IMR-90 (cell line): ENCODE measurements around the gene AZIN2. TPM values are rescaled to one million over a fixed set of nuclear protein-coding genes. Genes with fewer than 3 reads are reported as not detected.

ENCODE experiments used
- ATAC-seq: fragments of 200-7000 bp; cut with Tn5 transposase; 2 replicates; pipeline ENCODE4 v1.9.1; 2020; ENCODE audit warnings: low read depth, mild to moderate bottlenecking, moderate library complexity
- BruUV-seq: library from RNA; stranded (reverse); fragments of 400-500 nt; replicated peaks from 2 replicates; lab custom pipeline; 2021; lab: Mats Ljungman, UMichigan
- CTCF ChIA-PET: fragments of 300-600 bp; formaldehyde crosslinking; extraction: SDS; loops from one replicate; lab custom pipeline; 2021; ENCODE audit warnings: antibody characterized with exemption; lab: Yijun Ruan, JAX
- POLR2A ChIA-PET: fragments of 300-600 bp; sonication (Branson Sonifier 250); formaldehyde crosslinking; loops from one replicate; lab custom pipeline; 2022; ENCODE audit warnings: antibody characterized with exemption; ENCODE audit not compliant: unreplicated experiment; lab: Charles Lee
- DNase-seq: peaks from one replicate; pipeline ENCODE4 v3.0.0; 2013
- H2AFZ ChIP-seq: replicated peaks from 2 replicates; pipeline ENCODE3; 2013; ENCODE audit warnings: low read length, mild to moderate bottlenecking; ENCODE audit not compliant: poor library complexity
- H2AK5ac ChIP-seq: 2 replicates; pipeline ENCODE4 v1.6.1; 2013; ENCODE audit warnings: low read depth, low read length, inconsistent platforms
- H2AK9ac ChIP-seq: replicated peaks from 2 replicates; pipeline ENCODE3; 2013; ENCODE audit warnings: mild to moderate bottlenecking, low read depth, low read length, moderate library complexity; ENCODE audit not compliant: poor library complexity
- H2BK120ac ChIP-seq: 2 replicates; pipeline ENCODE4 v1.6.1; 2013; ENCODE audit warnings: low read depth, low read length, inconsistent platforms
- H2BK15ac ChIP-seq: 3 replicates; pipeline ENCODE4 v1.6.1; 2013; ENCODE audit warnings: low read depth, low read length, inconsistent platforms
- H2BK20ac ChIP-seq: 2 replicates; pipeline ENCODE4 v1.6.1; 2013; ENCODE audit warnings: low read depth, mild to moderate bottlenecking, inconsistent platforms, low read length, moderate library complexity
- H2BK5ac ChIP-seq: 2 replicates; pipeline ENCODE4 v1.6.1; 2013; ENCODE audit warnings: mild to moderate bottlenecking, low read depth, low read length, inconsistent platforms; ENCODE audit not compliant: poor library complexity, severe bottlenecking
- H3K14ac ChIP-seq: replicated peaks from 2 replicates; pipeline ENCODE4 v1.6.1; 2013; ENCODE audit warnings: low read depth, low read length, inconsistent platforms
- H3K18ac ChIP-seq: 2 replicates; pipeline ENCODE4 v1.6.1; 2013; ENCODE audit warnings: low read depth, low read length, control low read depth
- H3K23ac ChIP-seq: 2 replicates; pipeline ENCODE4 v1.6.1; 2013; ENCODE audit warnings: low read depth, low read length, inconsistent platforms
- H3K27ac ChIP-seq: 2 replicates; pipeline ENCODE4 v1.5.1; 2013; ENCODE audit warnings: mild to moderate bottlenecking, control low read depth, low read length; ENCODE audit not compliant: insufficient read depth
- H3K27me3 ChIP-seq: 2 replicates; pipeline ENCODE4 v1.6.1; 2013; ENCODE audit warnings: low read length; ENCODE audit not compliant: control insufficient read depth, insufficient read depth
- H3K36me3 ChIP-seq: 2 replicates; pipeline ENCODE4 v1.6.1; 2013; ENCODE audit warnings: low read length, mixed read lengths; ENCODE audit not compliant: control insufficient read depth, insufficient read depth
- H3K4ac ChIP-seq: 2 replicates; pipeline ENCODE4 v1.6.1; 2013; ENCODE audit warnings: low read depth, low read length, inconsistent platforms
- H3K4me1 ChIP-seq: 2 replicates; pipeline ENCODE4 v1.6.1; 2013; ENCODE audit warnings: low read length, mixed read lengths; ENCODE audit not compliant: control insufficient read depth, insufficient read depth
- H3K4me2 ChIP-seq: 2 replicates; pipeline ENCODE4 v1.6.1; 2013; ENCODE audit warnings: low read depth, mild to moderate bottlenecking, control low read depth, low read length, moderate library complexity
- H3K4me3 ChIP-seq: 2 replicates; pipeline ENCODE4 v1.5.1; 2013; ENCODE audit warnings: low read depth, mild to moderate bottlenecking, control low read depth, low read length, moderate library complexity; ENCODE audit not compliant: insufficient read depth
- H3K56ac ChIP-seq: 2 replicates; pipeline ENCODE4 v1.6.1; 2013; ENCODE audit warnings: low read length, inconsistent platforms; ENCODE audit not compliant: insufficient read depth; ENCODE audit errors: extremely low read depth
- H3K79me1 ChIP-seq, 2 experiments: 2 replicates each; pipeline ENCODE4 v1.6.1; 2013; ENCODE audit warnings: low read length in 2 of 2, inconsistent platforms in 1 of 2, low read depth in 1 of 2
- H3K9ac ChIP-seq: 2 replicates; pipeline ENCODE4 v1.6.1; 2013; ENCODE audit warnings: low read depth, low read length, control low read depth
- H3K9me1 ChIP-seq: 2 replicates; pipeline ENCODE4 v1.6.1; 2013; ENCODE audit warnings: low read length, inconsistent platforms; ENCODE audit not compliant: insufficient read depth
- H3K9me3 ChIP-seq: 2 replicates; pipeline ENCODE4 v1.6.1; 2013; ENCODE audit warnings: low read length; ENCODE audit not compliant: control insufficient read depth, insufficient read depth
- H4K20me1 ChIP-seq: 2 replicates; pipeline ENCODE4 v1.6.1; 2013; ENCODE audit warnings: low read length, inconsistent platforms; ENCODE audit not compliant: insufficient read depth
- H4K5ac ChIP-seq: 2 replicates; pipeline ENCODE4 v1.6.1; 2013; ENCODE audit warnings: mild to moderate bottlenecking, low read depth, low read length, control low read depth
- H4K8ac ChIP-seq, 2 experiments: 2 replicates each; pipeline ENCODE4 v1.6.1; 2013; ENCODE audit warnings: low read depth in 2 of 2, low read length in 2 of 2, control low read depth in 1 of 2, inconsistent platforms in 1 of 2
- H4K91ac ChIP-seq: 2 replicates; pipeline ENCODE4 v1.6.1; 2013; ENCODE audit warnings: low read depth, low read length, inconsistent platforms; ENCODE audit not compliant: insufficient read depth
- BHLHE40 ChIP-seq: fragments of 150-350 bp; IDR thresholded peaks from 2 replicates; pipeline ENCODE4 v1.6.1; 2016; ENCODE audit warnings: mild to moderate bottlenecking, low read depth, low read length
- CEBPB ChIP-seq: IDR thresholded peaks from 2 replicates; pipeline ENCODE4 v1.6.1; 2012; ENCODE audit warnings: low read depth, low read length, improper control_type of control experiment
- CHD1 ChIP-seq: IDR thresholded peaks from 2 replicates; pipeline ENCODE4 v1.6.1; 2012; ENCODE audit warnings: low read depth, low read length, improper control_type of control experiment
- CTCF ChIP-seq: conservative IDR thresholded peaks from 2 replicates; pipeline ENCODE4 v1.5.1; 2012; ENCODE audit warnings: mild to moderate bottlenecking, low read depth, low read length, improper control_type of control experiment
- MAFK ChIP-seq: IDR thresholded peaks from 2 replicates; pipeline ENCODE4 v1.6.1; 2012; ENCODE audit warnings: low read depth, low read length, improper control_type of control experiment
- POLR2A ChIP-seq: IDR thresholded peaks from 2 replicates; pipeline ENCODE4 v1.6.1; 2012; ENCODE audit warnings: mild to moderate bottlenecking, low read depth, low read length
- RFX5 ChIP-seq: IDR thresholded peaks from 2 replicates; pipeline ENCODE4 v1.8.0; 2012; ENCODE audit warnings: low read depth, mild to moderate bottlenecking, low read length, moderate library complexity
- SMC3 ChIP-seq: fragments of 150-350 bp; IDR thresholded peaks from 2 replicates; pipeline ENCODE4 v1.6.1; 2016; ENCODE audit warnings: low read depth, mild to moderate bottlenecking, antibody characterized with exemption, low read length, moderate library complexity
- WGBS, 2 experiments: methylation state at CpG; one replicate each; pipeline versions ENCODE4 v1.1.5 to v1.1.7; 2013; ENCODE audit warnings: missing lambda C conversion rate in 2 of 2; ENCODE audit not compliant: insufficient read length in 1 of 2; ENCODE audit errors: extremely low coverage in 2 of 2; 5-methylcytosine and 5-hydroxymethylcytosine counted together
- dilution Hi-C: fragments of 300-500 bp; cut with HindIII; formaldehyde crosslinking; loops from one replicate; pipeline ENCODE4 v1.14.3; 2018; ENCODE audit warnings: low sequenced_read_pairs; ENCODE audit not compliant: unreplicated experiment
- in situ Hi-C: fragments of 300-500 bp; cut with MboI; formaldehyde crosslinking; loops from 3 replicates; pipeline ENCODE4 v1.14.3; 2019; ENCODE audit warnings: low sequenced_read_pairs, inconsistent platforms, mixed read lengths
- intact Hi-C: fragments of 100-400 bp; cut with micrococcal nuclease; formaldehyde crosslinking; loops from 2 replicates; pipeline ENCODE4 v1.10.0; 2022
- polyA plus RNA-seq, 3 experiments: library from polyadenylated mRNA; depleted of rRNA; stranded (reverse); fragments of >200 nt; gene quantifications; 2 replicates each; pipeline ENCODE4 v1.2.3, GENCODE V29; 2012; ENCODE audit warnings: low replicate concordance in 1 of 3
- total RNA-seq: library from RNA; depleted of rRNA; stranded (reverse); fragments of >200 nt; gene quantifications from 2 replicates; pipeline ENCODE4 v1.2.3, GENCODE V29; 2012

Gene AZIN2
- total and polyA plus RNA-seq, 2 of the 4 experiments (the other 2 are of a cell fraction) = 4.7 to 8.9 TPM

DNA sequence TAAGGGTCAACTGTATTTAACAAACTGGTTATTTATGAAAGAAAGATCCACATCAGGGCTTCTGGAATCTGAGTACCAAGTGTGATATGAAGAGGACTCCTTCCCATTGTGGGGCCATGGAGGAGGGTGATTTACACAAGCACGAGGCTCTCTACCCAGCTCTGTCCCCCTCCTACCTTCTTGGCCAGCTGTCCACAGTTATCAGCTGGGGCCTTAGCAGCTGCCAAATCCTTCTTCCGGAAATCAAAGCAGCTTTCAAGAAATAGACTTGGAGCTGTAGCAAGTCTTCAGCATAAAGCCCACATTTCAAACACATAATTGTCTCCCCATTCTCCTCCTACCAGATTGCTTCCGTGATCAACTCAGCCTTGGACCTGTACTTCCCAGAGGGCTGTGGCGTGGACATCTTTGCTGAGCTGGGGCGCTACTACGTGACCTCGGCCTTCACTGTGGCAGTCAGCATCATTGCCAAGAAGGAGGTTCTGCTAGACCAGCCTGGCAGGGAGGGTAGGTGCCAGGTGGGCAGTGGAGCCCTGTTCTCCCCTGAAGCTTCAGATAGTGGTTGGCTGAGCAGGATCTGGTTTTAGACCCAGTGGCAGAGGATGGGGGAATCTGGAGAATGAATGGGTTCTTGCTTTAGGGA, 15.5 kb downstream of the AZIN2 start:
- H4K8ac ChIP-seq = peak overlapping the region; percentile 82 to 99
- H4K5ac ChIP-seq = peak overlapping the region; percentile 85
- CTCF ChIA-PET = interaction anchor here (0.5 to 1.2 kb wide), 2 partner anchors 369 to 517 kb away, joined by 3 to 6 read pairs; no protein-coding TSS in a partner anchor
- H2BK120ac ChIP-seq = peak overlapping the region; percentile 100
- no peak overlapping the region for H3K4me3 ChIP-seq
- H3K79me1 ChIP-seq = peaks cover 9 to 52% of the 10 kb centered on the region in 2 experiments
- H3K27ac ChIP-seq = peak overlapping the region; percentile 96
- peak overlapping the region; percentile 89 for H3K18ac ChIP-seq
- peak overlapping the region; percentile 99 for H4K91ac ChIP-seq
- intact Hi-C loops = loop anchor here (5.0 to 10.0 kb wide), 3 partner anchors 161 to 392 kb away; partner anchors contain the start of genes SYNC and ZNF362
- H2AK9ac ChIP-seq = peak overlapping the region; percentile 87
- peak overlapping the region; percentile 10; the same call in 1 of the 2 replicates for H3K56ac ChIP-seq
- H3K36me3 ChIP-seq = peaks cover 11% of the 10 kb centered on the region; the same call in 1 of the 2 replicates
- H2BK15ac ChIP-seq = peak overlapping the region; percentile 82
- peak overlapping the region; percentile 100 for H2BK20ac ChIP-seq
- H3K4me2 ChIP-seq = peak overlapping the region; percentile 6
- POLR2A ChIA-PET = interaction anchor here (0.7 kb wide), 1 partner anchor 315 kb away, joined by 3 read pairs; no protein-coding TSS in a partner anchor
- peak overlapping the region; percentile 81 for H3K23ac ChIP-seq
- no TSS peak for BruUV-seq
- peak overlapping the region; percentile 45; the same call in 1 of the 2 replicates for H3K9ac ChIP-seq
- peak overlapping the region; percentile 100 for H3K4ac ChIP-seq
- H3K9me1 ChIP-seq = peaks cover 29% of the 10 kb centered on the region
- H3K9me3 ChIP-seq = no peaks in the 10 kb centered on the region
- peak overlapping the region; percentile 99 for H3K14ac ChIP-seq
- dilution Hi-C loops = no loop called here
- H2BK5ac ChIP-seq = peak overlapping the region; percentile 99
- in situ Hi-C loops = loop anchor here (10.0 to 25.0 kb wide), 2 partner anchors 368 to 516 kb away; no protein-coding TSS in a partner anchor
- H3K27me3 ChIP-seq = no peaks in the 10 kb centered on the region
- peak; percentile 75 for DNase-seq
- WGBS, 2 experiments = 40% methylated on average over 2 of the region's 7 CpGs; no CpG with 5 or more reads in 1 of the 2 experiments
- no peaks in the 10 kb centered on the region for H4K20me1 ChIP-seq
- H2AFZ ChIP-seq = peak overlapping the region; percentile 76
- peaks cover 40% of the 10 kb centered on the region for H3K4me1 ChIP-seq
- ATAC-seq = no peak
- H2AK5ac ChIP-seq = peak overlapping the region; percentile 100
- no peak for TF ChIP-seq RFX5
- TF ChIP-seq CHD1 = no peak
- TF ChIP-seq CEBPB = no peak
- no peak for TF ChIP-seq SMC3
- no peak for TF ChIP-seq POLR2A
- no peak for TF ChIP-seq BHLHE40
- no peak for TF ChIP-seq CTCF
- no peak for TF ChIP-seq MAFK
